IMR-90 (cell line): ENCODE data around the gene OR2AG2. TPM values are rescaled to one million over a fixed set of nuclear protein-coding genes. Genes with fewer than 3 reads are reported as not detected.

Experiments
- ATAC-seq: fragments of 200-7000 bp; cut with Tn5 transposase; 2 replicates; pipeline ENCODE4 v1.9.1; 2020; ENCODE audit warnings: low read depth, mild to moderate bottlenecking, moderate library complexity
- BruUV-seq: library from RNA; stranded (reverse); fragments of 400-500 nt; replicated peaks from 2 replicates; lab custom pipeline; 2021; lab: Mats Ljungman, UMichigan
- CTCF ChIA-PET: fragments of 300-600 bp; formaldehyde crosslinking; extraction: SDS; loops from one replicate; lab custom pipeline; 2021; ENCODE audit warnings: antibody characterized with exemption; lab: Yijun Ruan, JAX
- POLR2A ChIA-PET: fragments of 300-600 bp; sonication (Branson Sonifier 250); formaldehyde crosslinking; loops from one replicate; lab custom pipeline; 2022; ENCODE audit warnings: antibody characterized with exemption; ENCODE audit not compliant: unreplicated experiment; lab: Charles Lee
- DNase-seq: peaks from one replicate; pipeline ENCODE4 v3.0.0; 2013
- H2AFZ ChIP-seq: replicated peaks from 2 replicates; pipeline ENCODE3; 2013; ENCODE audit warnings: low read length, mild to moderate bottlenecking; ENCODE audit not compliant: poor library complexity
- H2AK5ac ChIP-seq: 2 replicates; pipeline ENCODE4 v1.6.1; 2013; ENCODE audit warnings: low read depth, low read length, inconsistent platforms
- H2AK9ac ChIP-seq: replicated peaks from 2 replicates; pipeline ENCODE3; 2013; ENCODE audit warnings: mild to moderate bottlenecking, low read depth, low read length, moderate library complexity; ENCODE audit not compliant: poor library complexity
- H2BK120ac ChIP-seq: 2 replicates; pipeline ENCODE4 v1.6.1; 2013; ENCODE audit warnings: low read depth, low read length, inconsistent platforms
- H2BK15ac ChIP-seq: 3 replicates; pipeline ENCODE4 v1.6.1; 2013; ENCODE audit warnings: low read depth, low read length, inconsistent platforms
- H2BK20ac ChIP-seq: 2 replicates; pipeline ENCODE4 v1.6.1; 2013; ENCODE audit warnings: low read depth, mild to moderate bottlenecking, inconsistent platforms, low read length, moderate library complexity
- H2BK5ac ChIP-seq: 2 replicates; pipeline ENCODE4 v1.6.1; 2013; ENCODE audit warnings: mild to moderate bottlenecking, low read depth, low read length, inconsistent platforms; ENCODE audit not compliant: poor library complexity, severe bottlenecking
- H3K14ac ChIP-seq: replicated peaks from 2 replicates; pipeline ENCODE4 v1.6.1; 2013; ENCODE audit warnings: low read depth, low read length, inconsistent platforms
- H3K18ac ChIP-seq: 2 replicates; pipeline ENCODE4 v1.6.1; 2013; ENCODE audit warnings: low read depth, low read length, control low read depth
- H3K23ac ChIP-seq: 2 replicates; pipeline ENCODE4 v1.6.1; 2013; ENCODE audit warnings: low read depth, low read length, inconsistent platforms
- H3K27ac ChIP-seq: 2 replicates; pipeline ENCODE4 v1.5.1; 2013; ENCODE audit warnings: mild to moderate bottlenecking, control low read depth, low read length; ENCODE audit not compliant: insufficient read depth
- H3K27me3 ChIP-seq: 2 replicates; pipeline ENCODE4 v1.6.1; 2013; ENCODE audit warnings: low read length; ENCODE audit not compliant: control insufficient read depth, insufficient read depth
- H3K36me3 ChIP-seq: 2 replicates; pipeline ENCODE4 v1.6.1; 2013; ENCODE audit warnings: low read length, mixed read lengths; ENCODE audit not compliant: control insufficient read depth, insufficient read depth
- H3K4ac ChIP-seq: 2 replicates; pipeline ENCODE4 v1.6.1; 2013; ENCODE audit warnings: low read depth, low read length, inconsistent platforms
- H3K4me1 ChIP-seq: 2 replicates; pipeline ENCODE4 v1.6.1; 2013; ENCODE audit warnings: low read length, mixed read lengths; ENCODE audit not compliant: control insufficient read depth, insufficient read depth
- H3K4me2 ChIP-seq: 2 replicates; pipeline ENCODE4 v1.6.1; 2013; ENCODE audit warnings: low read depth, mild to moderate bottlenecking, control low read depth, low read length, moderate library complexity
- H3K4me3 ChIP-seq: 2 replicates; pipeline ENCODE4 v1.5.1; 2013; ENCODE audit warnings: low read depth, mild to moderate bottlenecking, control low read depth, low read length, moderate library complexity; ENCODE audit not compliant: insufficient read depth
- H3K56ac ChIP-seq: 2 replicates; pipeline ENCODE4 v1.6.1; 2013; ENCODE audit warnings: low read length, inconsistent platforms; ENCODE audit not compliant: insufficient read depth; ENCODE audit errors: extremely low read depth
- H3K79me1 ChIP-seq, 2 experiments: 2 replicates each; pipeline ENCODE4 v1.6.1; 2013; ENCODE audit warnings: low read length in 2 of 2, inconsistent platforms in 1 of 2, low read depth in 1 of 2
- H3K9ac ChIP-seq: 2 replicates; pipeline ENCODE4 v1.6.1; 2013; ENCODE audit warnings: low read depth, low read length, control low read depth
- H3K9me1 ChIP-seq: 2 replicates; pipeline ENCODE4 v1.6.1; 2013; ENCODE audit warnings: low read length, inconsistent platforms; ENCODE audit not compliant: insufficient read depth
- H3K9me3 ChIP-seq: 2 replicates; pipeline ENCODE4 v1.6.1; 2013; ENCODE audit warnings: low read length; ENCODE audit not compliant: control insufficient read depth, insufficient read depth
- H4K20me1 ChIP-seq: 2 replicates; pipeline ENCODE4 v1.6.1; 2013; ENCODE audit warnings: low read length, inconsistent platforms; ENCODE audit not compliant: insufficient read depth
- H4K5ac ChIP-seq: 2 replicates; pipeline ENCODE4 v1.6.1; 2013; ENCODE audit warnings: mild to moderate bottlenecking, low read depth, low read length, control low read depth
- H4K8ac ChIP-seq, 2 experiments: 2 replicates each; pipeline ENCODE4 v1.6.1; 2013; ENCODE audit warnings: low read depth in 2 of 2, low read length in 2 of 2, control low read depth in 1 of 2, inconsistent platforms in 1 of 2
- H4K91ac ChIP-seq: 2 replicates; pipeline ENCODE4 v1.6.1; 2013; ENCODE audit warnings: low read depth, low read length, inconsistent platforms; ENCODE audit not compliant: insufficient read depth
- BHLHE40 ChIP-seq: fragments of 150-350 bp; IDR thresholded peaks from 2 replicates; pipeline ENCODE4 v1.6.1; 2016; ENCODE audit warnings: mild to moderate bottlenecking, low read depth, low read length
- CEBPB ChIP-seq: IDR thresholded peaks from 2 replicates; pipeline ENCODE4 v1.6.1; 2012; ENCODE audit warnings: low read depth, low read length, improper control_type of control experiment
- CHD1 ChIP-seq: IDR thresholded peaks from 2 replicates; pipeline ENCODE4 v1.6.1; 2012; ENCODE audit warnings: low read depth, low read length, improper control_type of control experiment
- FOS ChIP-seq: fragments of 150-350 bp; IDR thresholded peaks from 2 replicates; pipeline ENCODE4 v1.6.1; 2016; ENCODE audit warnings: low read depth, low read length
- MAFK ChIP-seq: IDR thresholded peaks from 2 replicates; pipeline ENCODE4 v1.6.1; 2012; ENCODE audit warnings: low read depth, low read length, improper control_type of control experiment
- MAZ ChIP-seq: IDR thresholded peaks from 2 replicates; pipeline ENCODE4 v1.6.1; 2012; ENCODE audit warnings: low read depth, mild to moderate bottlenecking, low read length, improper control_type of control experiment, moderate library complexity, borderline replicate concordance
- MXI1 ChIP-seq: IDR thresholded peaks from 2 replicates; pipeline ENCODE4 v1.6.1; 2012; ENCODE audit warnings: low read depth, mild to moderate bottlenecking, low read length, moderate library complexity, borderline replicate concordance
- NFE2L2 ChIP-seq: fragments of 150-350 bp; IDR thresholded peaks from 2 replicates; pipeline ENCODE4 v1.6.1; 2016; ENCODE audit warnings: low read depth, mild to moderate bottlenecking, low read length
- POLR2A ChIP-seq: IDR thresholded peaks from 2 replicates; pipeline ENCODE4 v1.6.1; 2012; ENCODE audit warnings: mild to moderate bottlenecking, low read depth, low read length
- RAD21 ChIP-seq: IDR thresholded peaks from 2 replicates; pipeline ENCODE4 v1.6.1; 2012; ENCODE audit warnings: low read length, improper control_type of control experiment
- RCOR1 ChIP-seq: IDR thresholded peaks from 2 replicates; pipeline ENCODE4 v1.6.1; 2012; ENCODE audit warnings: mild to moderate bottlenecking, low read length, improper control_type of control experiment; ENCODE audit not compliant: insufficient replicate concordance
- RFX5 ChIP-seq: IDR thresholded peaks from 2 replicates; pipeline ENCODE4 v1.8.0; 2012; ENCODE audit warnings: low read depth, mild to moderate bottlenecking, low read length, moderate library complexity
- SMC3 ChIP-seq: fragments of 150-350 bp; IDR thresholded peaks from 2 replicates; pipeline ENCODE4 v1.6.1; 2016; ENCODE audit warnings: low read depth, mild to moderate bottlenecking, antibody characterized with exemption, low read length, moderate library complexity
- WGBS, 2 experiments: methylation state at CpG; one replicate each; pipeline versions ENCODE4 v1.1.5 to v1.1.7; 2013; ENCODE audit warnings: missing lambda C conversion rate in 2 of 2; ENCODE audit not compliant: insufficient read length in 1 of 2; ENCODE audit errors: extremely low coverage in 2 of 2; 5-methylcytosine and 5-hydroxymethylcytosine counted together
- dilution Hi-C: fragments of 300-500 bp; cut with HindIII; formaldehyde crosslinking; loops from one replicate; pipeline ENCODE4 v1.14.3; 2018; ENCODE audit warnings: low sequenced_read_pairs; ENCODE audit not compliant: unreplicated experiment
- in situ Hi-C: fragments of 300-500 bp; cut with MboI; formaldehyde crosslinking; loops from 3 replicates; pipeline ENCODE4 v1.14.3; 2019; ENCODE audit warnings: low sequenced_read_pairs, inconsistent platforms, mixed read lengths
- intact Hi-C: fragments of 100-400 bp; cut with micrococcal nuclease; formaldehyde crosslinking; loops from 2 replicates; pipeline ENCODE4 v1.10.0; 2022
- polyA plus RNA-seq, 3 experiments: library from polyadenylated mRNA; depleted of rRNA; stranded (reverse); fragments of >200 nt; gene quantifications; 2 replicates each; pipeline ENCODE4 v1.2.3, GENCODE V29; 2012; ENCODE audit warnings: low replicate concordance in 1 of 3
- total RNA-seq: library from RNA; depleted of rRNA; stranded (reverse); fragments of >200 nt; gene quantifications from 2 replicates; pipeline ENCODE4 v1.2.3, GENCODE V29; 2012
- TF ChIP-seq, protein P1 (sequence below): conservative IDR thresholded peaks from 2 replicates; pipeline ENCODE4 v1.5.1; 2012; ENCODE audit warnings: mild to moderate bottlenecking, low read depth, low read length, improper control_type of control experiment
- TF ChIP-seq, protein P2 (sequence below): fragments of 150-350 bp; IDR thresholded peaks from 2 replicates; pipeline ENCODE4 v1.6.1; 2017; ENCODE audit warnings: mild to moderate bottlenecking, antibody characterized with exemption, low read length, low read depth
- TF ChIP-seq, protein P3 (sequence below): fragments of 150-350 bp; IDR thresholded peaks from 2 replicates; pipeline ENCODE4 v1.6.1; 2016; ENCODE audit warnings: low read depth, mild to moderate bottlenecking, low read length, moderate library complexity, borderline replicate concordance

The OR2AG2 gene
- total and polyA plus RNA-seq, 2 of the 4 experiments (the other 2 are of a cell fraction): 0.22 to 0.54 TPM

DNA sequence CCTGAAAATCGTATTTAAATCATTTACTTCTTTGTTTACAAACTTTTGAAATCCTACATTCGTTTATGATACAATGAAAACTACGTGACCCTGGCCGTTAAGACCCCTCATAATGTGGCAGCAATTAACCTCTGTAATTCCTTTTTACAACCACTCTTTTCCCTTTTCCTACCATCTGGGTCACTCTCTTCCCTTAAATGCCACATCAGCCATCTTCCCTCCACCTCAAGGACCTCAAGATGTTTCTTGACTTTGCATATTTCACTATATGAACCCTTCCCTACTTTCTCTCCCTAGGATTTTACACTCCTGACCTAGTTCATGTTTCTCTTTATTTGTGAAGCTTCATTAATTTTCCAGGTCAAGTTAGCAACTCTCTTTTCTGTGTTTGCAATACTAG, 26.8 kb downstream of the OR2AG2 start:
- no peak overlapping the region for H4K5ac ChIP-seq
- in situ Hi-C loops (no loop called here), dilution Hi-C loops (no loop called here), intact Hi-C loops (no loop called here)
- H4K91ac ChIP-seq: no peak overlapping the region
- no peak overlapping the region for H3K9ac ChIP-seq
- no peak overlapping the region for H2AK5ac ChIP-seq
- H3K18ac ChIP-seq: no peak overlapping the region
- H3K9me3 ChIP-seq: no peaks in the 10 kb centered on the region
- no peak overlapping the region for H2BK120ac ChIP-seq
- BruUV-seq: no TSS peak
- no peaks in the 10 kb centered on the region for H3K4me1 ChIP-seq
- DNase-seq: no peak
- TF ChIP-seq CEBPB: no peak
- TF ChIP-seq POLR2A: no peak
- TF ChIP-seq RAD21: no peak
- TF ChIP-seq MAFK: no peak
- TF ChIP-seq, protein P1, sequence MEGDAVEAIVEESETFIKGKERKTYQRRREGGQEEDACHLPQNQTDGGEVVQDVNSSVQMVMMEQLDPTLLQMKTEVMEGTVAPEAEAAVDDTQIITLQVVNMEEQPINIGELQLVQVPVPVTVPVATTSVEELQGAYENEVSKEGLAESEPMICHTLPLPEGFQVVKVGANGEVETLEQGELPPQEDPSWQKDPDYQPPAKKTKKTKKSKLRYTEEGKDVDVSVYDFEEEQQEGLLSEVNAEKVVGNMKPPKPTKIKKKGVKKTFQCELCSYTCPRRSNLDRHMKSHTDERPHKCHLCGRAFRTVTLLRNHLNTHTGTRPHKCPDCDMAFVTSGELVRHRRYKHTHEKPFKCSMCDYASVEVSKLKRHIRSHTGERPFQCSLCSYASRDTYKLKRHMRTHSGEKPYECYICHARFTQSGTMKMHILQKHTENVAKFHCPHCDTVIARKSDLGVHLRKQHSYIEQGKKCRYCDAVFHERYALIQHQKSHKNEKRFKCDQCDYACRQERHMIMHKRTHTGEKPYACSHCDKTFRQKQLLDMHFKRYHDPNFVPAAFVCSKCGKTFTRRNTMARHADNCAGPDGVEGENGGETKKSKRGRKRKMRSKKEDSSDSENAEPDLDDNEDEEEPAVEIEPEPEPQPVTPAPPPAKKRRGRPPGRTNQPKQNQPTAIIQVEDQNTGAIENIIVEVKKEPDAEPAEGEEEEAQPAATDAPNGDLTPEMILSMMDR: no peak
- TF ChIP-seq MAZ: no peak
- TF ChIP-seq SMC3: no peak
- no peak for TF ChIP-seq RFX5
- no peak for TF ChIP-seq FOS
- no peak for TF ChIP-seq MXI1
- TF ChIP-seq, protein P2, sequence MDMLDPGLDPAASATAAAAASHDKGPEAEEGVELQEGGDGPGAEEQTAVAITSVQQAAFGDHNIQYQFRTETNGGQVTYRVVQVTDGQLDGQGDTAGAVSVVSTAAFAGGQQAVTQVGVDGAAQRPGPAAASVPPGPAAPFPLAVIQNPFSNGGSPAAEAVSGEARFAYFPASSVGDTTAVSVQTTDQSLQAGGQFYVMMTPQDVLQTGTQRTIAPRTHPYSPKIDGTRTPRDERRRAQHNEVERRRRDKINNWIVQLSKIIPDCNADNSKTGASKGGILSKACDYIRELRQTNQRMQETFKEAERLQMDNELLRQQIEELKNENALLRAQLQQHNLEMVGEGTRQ: no peak
- TF ChIP-seq, protein P3, sequence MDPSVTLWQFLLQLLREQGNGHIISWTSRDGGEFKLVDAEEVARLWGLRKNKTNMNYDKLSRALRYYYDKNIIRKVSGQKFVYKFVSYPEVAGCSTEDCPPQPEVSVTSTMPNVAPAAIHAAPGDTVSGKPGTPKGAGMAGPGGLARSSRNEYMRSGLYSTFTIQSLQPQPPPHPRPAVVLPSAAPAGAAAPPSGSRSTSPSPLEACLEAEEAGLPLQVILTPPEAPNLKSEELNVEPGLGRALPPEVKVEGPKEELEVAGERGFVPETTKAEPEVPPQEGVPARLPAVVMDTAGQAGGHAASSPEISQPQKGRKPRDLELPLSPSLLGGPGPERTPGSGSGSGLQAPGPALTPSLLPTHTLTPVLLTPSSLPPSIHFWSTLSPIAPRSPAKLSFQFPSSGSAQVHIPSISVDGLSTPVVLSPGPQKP: no peak
- TF ChIP-seq RCOR1: no peak
- no peak for TF ChIP-seq BHLHE40
- no peak for TF ChIP-seq NFE2L2
- no peak for TF ChIP-seq CHD1
- no peak overlapping the region for H3K4ac ChIP-seq
- ChIA-PET CTCF (interaction anchor here (2.2 to 2.5 kb wide), 2 partner anchors 10 to 12 kb away, joined by 9 to 17 read pairs; no protein-coding TSS in a partner anchor), POLR2A (no interaction called here)
- H3K27ac ChIP-seq: no peak overlapping the region
- H3K36me3 ChIP-seq: no peaks in the 10 kb centered on the region
- no peak for ATAC-seq
- H3K14ac ChIP-seq: no peak overlapping the region
- no peak overlapping the region for H3K4me3 ChIP-seq
- no peak overlapping the region for H2BK20ac ChIP-seq
- no peak overlapping the region for H2AK9ac ChIP-seq
- H3K27me3 ChIP-seq: peaks cover 2% of the 10 kb centered on the region; the same call in 1 of the 2 replicates
- WGBS, 2 experiments: 54% methylated on average over 4 of the region's 4 CpGs; no CpG with 5 or more reads in 1 of the 2 experiments
- no peak overlapping the region for H2BK15ac ChIP-seq
- no peak overlapping the region for H2BK5ac ChIP-seq
- no peaks in the 10 kb centered on the region for H3K79me1 ChIP-seq
- H4K8ac ChIP-seq: no peak overlapping the region
- no peak overlapping the region for H3K23ac ChIP-seq
- H2AFZ ChIP-seq: no peak overlapping the region
- H3K56ac ChIP-seq: no peak overlapping the region
- H3K9me1 ChIP-seq: no peaks in the 10 kb centered on the region
- H4K20me1 ChIP-seq: no peaks in the 10 kb centered on the region
- H3K4me2 ChIP-seq: no peak overlapping the region
